GM18520 (cell line): ENCODE results near the gene PLXDC1.

ENCODE experiments used
- ATAC-seq: cut with Tn5 transposase; IDR thresholded peaks from one replicate; pipeline ENCODE4 v1.9.1; 2021; ENCODE audit not compliant: unreplicated experiment

PLXDC1 gene

DNA sequence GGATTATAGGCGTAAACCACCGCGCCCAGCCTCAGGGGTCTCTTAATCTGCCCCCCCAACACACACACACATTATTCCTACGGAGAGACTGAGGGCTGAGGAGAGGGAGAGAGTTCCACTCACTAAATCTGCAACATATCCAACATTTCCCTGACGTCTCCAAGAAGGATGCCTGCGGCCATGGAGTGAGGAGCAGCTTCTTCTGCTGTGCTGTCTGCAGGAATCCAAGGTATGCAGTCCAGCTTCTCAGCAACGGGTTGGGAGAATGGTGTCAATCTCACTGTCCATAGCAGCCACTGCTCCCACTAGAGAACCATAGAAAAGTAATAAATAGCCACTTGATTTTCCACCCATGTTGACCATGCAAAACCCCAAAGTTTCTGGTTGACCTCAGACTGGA is 5.1 kb upstream of the PLXDC1 start:
- ATAC-seq, result no peak

GRCh38 chr17:39155654-39156053 is 4.2 kb upstream of the PLXDC1 start:
- ATAC-seq, result no peak

DNA sequence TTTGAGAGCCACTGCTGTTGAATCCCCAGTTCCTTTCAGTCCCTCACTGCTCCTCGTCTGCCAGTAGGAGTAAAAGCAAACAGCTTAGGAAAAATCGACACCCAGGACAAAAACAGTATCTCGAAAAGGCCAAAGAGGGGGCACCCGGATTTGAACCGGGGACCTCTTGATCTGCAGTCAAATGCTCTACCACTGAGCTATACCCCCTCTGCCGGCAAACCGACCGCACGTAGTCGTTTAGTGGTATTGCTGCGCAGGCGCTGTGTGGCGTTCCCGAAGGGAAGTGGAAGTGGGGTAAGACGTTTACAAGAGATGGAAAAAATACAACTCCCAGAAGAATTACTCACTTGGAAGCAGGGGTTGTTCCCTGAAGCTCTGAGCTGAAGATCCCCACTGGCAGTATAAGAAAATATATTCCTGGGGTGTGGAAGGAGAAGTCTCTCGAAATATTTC is 2.2 kb upstream of the PLXDC1 start:
- ATAC-seq, result peak; percentile 41

DNA sequence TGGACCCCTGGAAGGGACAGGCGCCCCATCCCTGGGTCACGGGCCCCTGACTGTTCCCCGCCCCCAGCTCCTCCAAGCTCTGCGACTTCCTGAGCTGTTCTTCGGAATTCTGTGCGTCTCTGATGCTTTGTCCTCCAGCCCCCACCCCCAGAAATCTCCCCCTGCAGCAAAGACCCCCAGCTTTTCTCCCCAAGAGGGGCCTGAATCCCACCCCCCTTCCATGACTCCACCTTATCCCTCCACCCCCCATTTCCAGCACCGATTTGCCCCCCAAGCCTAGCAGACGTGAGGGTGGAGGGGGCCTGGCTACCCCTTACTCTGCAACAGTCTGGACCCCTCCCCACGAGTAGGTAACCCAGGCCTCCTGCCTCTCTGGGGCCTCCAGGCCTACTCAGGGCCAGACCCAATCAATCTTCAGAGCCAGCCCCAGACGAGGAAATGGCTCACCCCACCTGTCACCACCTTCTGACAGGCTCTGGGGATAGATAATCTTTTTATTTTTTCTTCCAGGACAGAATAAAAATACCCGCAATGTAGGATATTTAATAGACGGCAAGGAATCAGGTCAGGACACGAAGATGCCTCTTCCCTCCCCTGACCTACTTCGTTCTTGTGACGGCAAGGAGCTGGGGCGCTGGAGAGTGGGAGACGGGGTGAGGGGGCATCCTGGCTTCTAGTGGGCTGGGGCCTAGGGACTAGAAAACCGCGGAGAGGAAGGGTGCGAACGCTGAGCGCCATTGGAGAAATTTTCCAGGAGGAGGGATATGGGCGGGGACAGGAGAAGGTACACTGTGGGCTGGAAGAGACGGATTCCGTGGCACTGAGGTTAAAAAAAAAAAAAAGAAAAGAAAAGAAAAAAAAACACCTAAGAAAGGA is 744 bp upstream of the PLXDC1 start:
- no peak for ATAC-seq

GRCh38 chr17:39150795-39151149 is 665 bp downstream of the PLXDC1 start:
- ATAC-seq, result no peak

GRCh38 chr17:39150104-39150634 is 1.3 kb downstream of the PLXDC1 start:
- ATAC-seq, result no peak

DNA sequence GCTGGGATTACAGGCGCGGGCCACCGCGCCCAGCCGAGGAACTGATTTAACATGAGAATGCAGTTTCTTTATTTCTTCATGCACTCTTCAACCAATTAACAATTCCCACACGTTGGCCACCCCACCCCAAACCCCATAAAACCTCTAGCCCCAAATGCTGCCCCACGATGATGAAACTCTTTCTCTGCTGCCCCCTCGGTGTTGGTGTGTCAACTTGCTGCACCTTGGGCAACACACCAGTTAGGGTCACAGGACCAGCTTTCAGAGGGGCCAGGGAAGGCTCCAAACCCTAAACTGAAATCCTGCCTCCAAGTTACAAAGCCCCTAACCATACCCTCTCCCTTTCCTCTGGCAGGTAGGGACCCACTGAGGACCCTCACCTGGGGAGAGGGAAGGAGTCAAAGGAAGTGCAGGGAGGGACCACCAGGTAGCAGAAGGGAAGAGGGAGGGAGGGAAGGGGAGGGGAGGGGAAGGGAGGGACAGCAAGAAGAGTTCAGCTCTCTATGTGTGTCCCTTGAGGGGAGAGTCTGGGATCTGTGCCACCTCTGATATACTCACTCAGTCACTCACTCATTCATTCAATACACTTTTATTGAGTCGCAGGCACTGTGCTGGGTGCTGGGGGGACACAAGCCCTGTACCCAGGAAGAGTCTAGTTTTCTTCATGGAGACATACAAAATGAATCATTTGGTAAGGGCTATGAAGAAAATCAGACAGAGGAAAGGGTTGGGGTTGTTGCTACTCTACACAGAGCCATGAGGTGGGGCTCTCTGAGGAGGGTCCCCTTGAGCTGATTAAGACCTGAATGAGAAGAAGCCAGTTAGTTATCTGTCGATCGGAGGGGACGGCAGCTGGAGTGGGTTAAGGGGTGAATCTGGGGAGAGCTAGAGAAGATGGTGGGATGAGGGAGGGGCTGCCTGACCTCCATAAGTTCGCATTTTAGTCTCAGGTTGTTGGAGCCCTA is 3.9 kb downstream of the PLXDC1 start:
- no peak for ATAC-seq

- no peak for ATAC-seq
Measured at GRCh38 chr17:39146273-39146672, 5.2 kb downstream of the PLXDC1 start.

DNA sequence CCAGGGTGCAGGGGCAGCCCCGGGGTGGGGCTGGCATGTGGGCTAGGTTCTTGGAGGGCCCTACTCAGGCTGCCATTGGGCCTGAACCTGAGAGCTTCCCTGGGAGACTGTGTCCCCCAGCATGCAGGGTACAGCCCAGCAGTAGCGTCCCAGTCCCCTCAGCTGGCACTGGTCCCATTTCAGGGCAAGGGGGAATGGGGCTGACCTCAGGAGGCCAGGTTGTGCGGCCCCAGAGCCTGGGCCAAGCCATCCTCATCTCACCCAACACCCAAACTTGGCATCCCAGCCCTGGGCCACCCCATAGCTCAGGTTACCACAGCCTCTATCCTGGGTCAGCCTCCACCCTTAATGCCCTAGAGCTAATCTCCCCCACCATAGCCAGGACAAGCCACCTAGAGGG is 6.3 kb downstream of the PLXDC1 start:
- ATAC-seq, result no peak

GRCh38 chr17:39144416-39144840 is 7.0 kb downstream of the PLXDC1 start:
- no peak for ATAC-seq

GRCh38 chr17:39143552-39144093 is 7.8 kb downstream of the PLXDC1 start:
- no peak for ATAC-seq

GRCh38 chr17:39141915-39142664 is 9.3 kb downstream of the PLXDC1 start:
- no peak for ATAC-seq

GRCh38 chr17:39141294-39141693 is 10.1 kb downstream of the PLXDC1 start:
- ATAC-seq, result no peak

DNA sequence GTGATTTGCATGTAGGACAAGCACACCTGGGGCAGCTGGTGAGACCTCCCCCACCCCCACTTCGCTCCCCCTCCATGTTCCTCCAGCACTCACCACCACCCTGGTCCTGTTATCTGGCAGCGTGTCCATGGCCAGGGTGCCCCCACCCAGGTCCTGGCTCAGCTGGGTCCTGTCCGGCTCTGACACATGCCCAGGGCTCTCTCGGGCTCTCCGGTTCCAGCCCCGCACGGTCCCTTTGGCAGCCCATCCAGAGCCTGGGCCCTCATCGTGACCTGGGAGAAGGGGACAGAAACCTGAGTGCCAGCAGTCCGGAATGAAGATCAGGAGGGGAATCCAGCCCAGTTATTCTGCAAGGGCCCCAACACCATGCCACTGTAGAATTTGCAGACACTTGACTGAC is 11.9 kb downstream of the PLXDC1 start:
- no peak for ATAC-seq

GRCh38 chr17:39139161-39139511 is 12.3 kb downstream of the PLXDC1 start:
- ATAC-seq, result no peak

- no peak for ATAC-seq
Measured at GRCh38 chr17:39138431-39139160, 12.8 kb downstream of the PLXDC1 start.

- ATAC-seq, result no peak
Measured at GRCh38 chr17:39134878-39135277, 16.6 kb downstream of the PLXDC1 start.

DNA sequence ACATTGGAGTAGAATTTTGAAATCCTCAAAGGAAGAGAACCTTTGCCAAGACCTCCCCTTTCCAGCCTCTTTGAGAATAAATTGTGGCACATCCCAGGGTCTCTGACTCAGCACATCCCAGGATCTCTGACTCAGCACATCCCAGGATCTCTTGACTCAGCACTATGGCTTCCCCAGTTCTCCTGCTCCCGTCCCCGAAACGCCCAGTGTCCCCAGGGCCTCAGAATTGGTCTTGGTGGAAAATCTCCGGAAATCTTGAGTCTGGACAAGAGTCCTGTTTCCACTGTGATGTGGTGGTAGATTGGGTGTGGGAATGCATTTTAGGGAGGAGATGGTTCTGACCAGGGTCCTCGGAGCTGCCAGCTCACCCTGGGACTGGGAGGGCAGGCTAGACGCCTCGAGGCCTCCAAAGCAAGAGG is 19.2 kb downstream of the PLXDC1 start:
- ATAC-seq, result no peak

- ATAC-seq, result no peak
Measured at GRCh38 chr17:39131616-39132015, 19.8 kb downstream of the PLXDC1 start.

- ATAC-seq, result no peak
Measured at GRCh38 chr17:39130205-39130604, 21.2 kb downstream of the PLXDC1 start.
